Stimulated activated CD8-positive, alpha-beta memory T cell treated with anti-CD3 and anti-CD28 coated beads, Interleukin-12 subunit alpha, Interleukin-12 subunit beta, amount 100 ng/mL, for 24 hours (primary cell): ENCODE data around the gene ITPK1.

ENCODE experiments used
- DNase-seq: peaks from one replicate; pipeline ENCODE4 v3.0.0-alpha.2; 2020; ENCODE audit errors: extremely low read depth

Gene ITPK1

DNA sequence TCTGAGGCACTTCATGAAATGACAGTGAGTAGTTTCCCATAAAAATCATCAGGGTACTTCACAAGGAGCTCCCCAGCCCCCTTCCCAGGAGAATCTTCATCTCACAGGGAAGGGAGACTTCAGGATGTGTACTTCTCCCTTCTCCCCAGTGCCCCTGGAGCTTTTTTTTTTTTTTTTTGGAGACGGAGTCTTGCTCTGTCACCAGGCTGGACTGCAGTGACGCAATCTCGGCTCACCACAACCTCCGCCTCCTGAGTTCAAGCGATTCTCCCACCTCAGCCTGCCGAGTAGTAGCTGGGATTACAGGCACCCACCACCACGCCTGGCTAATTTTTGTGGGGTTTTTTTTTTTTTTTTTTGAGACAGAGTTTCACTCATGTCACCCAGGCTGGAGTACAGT is 10.4 kb downstream of the ITPK1 start:
- DNase-seq = no peak

DNA sequence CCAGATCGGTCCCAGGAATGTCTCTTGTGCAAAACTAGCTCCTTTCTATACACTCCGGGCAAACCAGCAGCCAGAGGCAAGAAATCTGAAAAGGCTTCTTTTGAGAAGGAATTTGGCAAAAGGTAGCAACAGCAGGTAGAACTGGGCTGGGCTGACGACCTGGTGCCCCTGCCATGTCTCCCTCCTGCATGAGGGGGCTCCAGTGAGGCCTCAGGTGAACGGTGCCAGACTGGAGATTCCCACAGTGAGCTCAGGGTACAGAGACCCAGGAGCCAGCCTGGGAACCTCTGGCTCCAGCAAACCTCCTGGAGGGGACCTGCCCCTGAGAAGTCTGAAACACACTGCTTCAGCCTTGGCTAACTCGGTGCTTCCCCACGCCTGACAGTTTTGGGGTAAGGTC is 10.8 kb downstream of the ITPK1 start:
- DNase-seq = no peak

DNA sequence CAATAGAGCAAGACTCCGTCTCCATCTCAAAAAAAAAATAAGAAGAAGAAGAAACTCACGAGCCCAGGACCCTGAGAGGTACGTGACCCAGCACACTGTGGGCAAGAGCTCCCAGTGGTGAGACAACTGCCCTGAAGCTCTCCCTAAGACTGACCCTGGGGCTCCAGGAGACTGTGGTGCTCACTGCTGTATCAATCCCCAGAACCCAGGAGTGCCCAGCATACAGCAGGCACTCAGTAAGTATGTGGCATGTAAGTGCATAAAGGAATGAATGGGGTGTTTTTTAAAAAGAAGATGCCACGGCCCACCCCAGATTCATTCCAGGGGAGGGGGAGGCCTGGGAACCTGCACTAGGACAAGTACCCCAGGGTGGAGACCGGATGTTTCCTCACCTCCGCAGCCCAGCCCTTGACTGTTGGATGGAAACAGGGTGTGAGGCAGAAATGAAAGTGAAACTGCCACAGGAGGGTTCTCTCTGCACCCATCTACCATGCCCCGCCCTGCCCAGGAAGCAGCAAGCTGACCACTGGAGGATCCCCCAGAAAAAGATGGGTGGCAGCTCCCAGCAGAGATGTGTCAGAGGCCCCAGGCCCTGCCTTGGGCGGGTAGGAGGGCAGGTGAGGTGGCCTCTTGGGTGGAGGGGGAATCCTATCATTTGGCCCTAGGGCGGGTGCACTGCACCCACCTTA is 12.2 kb downstream of the ITPK1 start:
- DNase-seq = no peak

DNA sequence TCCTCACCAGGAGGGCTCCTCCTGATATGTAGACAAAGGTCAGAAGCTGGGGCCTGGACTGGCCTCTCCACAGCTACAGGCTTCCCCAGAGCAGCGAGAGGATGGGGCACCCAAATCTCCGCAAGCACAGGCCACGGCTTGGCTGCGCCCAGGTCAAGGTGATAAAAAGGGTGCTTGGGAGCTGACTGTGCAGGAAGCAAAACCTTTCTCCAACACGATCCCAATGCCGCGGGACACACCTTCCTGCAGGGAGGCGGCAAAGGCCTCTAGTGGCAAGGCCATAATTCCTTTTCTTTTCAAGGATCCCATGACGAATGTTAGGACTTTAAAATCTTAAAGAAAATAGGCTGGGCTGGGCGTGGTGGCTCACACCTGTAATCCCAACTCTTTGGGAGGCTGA is 13.6 kb downstream of the ITPK1 start:
- DNase-seq = no peak

DNA sequence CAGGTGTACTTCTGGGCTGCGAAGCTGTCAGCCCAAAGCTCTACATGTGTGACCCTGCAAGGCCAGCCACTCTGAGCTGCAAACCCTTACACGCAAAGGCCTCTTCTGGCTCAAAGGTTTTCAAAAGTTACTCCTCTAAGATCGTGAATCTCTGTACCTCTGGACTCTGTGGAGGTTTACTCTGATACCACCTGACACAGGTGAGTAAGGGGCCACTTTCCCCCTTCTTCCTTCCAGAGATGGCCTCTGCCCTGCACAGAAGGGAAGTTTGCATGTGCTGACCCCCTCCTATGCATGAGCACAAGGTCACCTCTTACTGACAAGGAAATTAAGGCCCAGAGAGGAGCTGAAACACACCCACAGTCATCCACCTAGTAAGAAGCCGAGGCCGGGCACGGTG is 14.5 kb downstream of the ITPK1 start:
- no peak for DNase-seq

DNA sequence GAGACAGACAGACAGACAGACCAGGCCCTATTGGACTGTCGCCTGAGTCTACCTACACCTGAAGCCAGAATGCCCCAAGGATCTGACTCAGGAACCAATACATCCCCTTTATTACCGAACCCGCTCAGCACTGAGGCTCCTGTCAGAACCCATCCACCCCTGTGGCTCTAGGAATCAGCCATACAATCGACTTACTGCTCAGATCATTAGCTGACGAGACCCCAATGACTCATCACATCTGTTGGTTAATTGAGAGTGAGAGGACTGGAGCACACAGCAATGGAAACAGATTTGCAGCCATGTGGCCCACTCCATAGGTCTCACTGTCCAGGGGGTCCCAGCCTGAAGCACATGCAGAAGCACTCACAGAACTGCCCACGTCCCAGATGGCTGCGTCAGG is 15.2 kb downstream of the ITPK1 start:
- DNase-seq = no peak

DNA sequence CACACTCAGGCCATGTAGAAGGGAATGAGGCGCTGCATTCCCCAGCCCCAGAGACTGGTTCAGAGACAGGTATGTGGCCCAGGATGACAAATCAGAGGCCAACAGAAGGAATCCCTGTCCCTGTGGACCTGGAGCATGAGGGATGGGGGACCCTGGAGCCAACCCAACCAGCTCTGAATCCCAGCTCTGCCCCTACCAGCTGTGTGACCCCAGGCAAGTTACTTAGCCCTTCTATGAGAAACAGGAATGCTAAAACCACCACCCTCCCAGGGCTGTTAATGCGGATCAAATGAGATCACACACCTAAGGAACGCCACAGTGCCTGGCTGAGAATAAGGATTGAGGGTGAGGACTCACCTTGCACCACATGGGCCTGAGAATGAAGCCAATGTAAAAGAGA is 15.6 kb downstream of the ITPK1 start:
- DNase-seq = no peak

DNA sequence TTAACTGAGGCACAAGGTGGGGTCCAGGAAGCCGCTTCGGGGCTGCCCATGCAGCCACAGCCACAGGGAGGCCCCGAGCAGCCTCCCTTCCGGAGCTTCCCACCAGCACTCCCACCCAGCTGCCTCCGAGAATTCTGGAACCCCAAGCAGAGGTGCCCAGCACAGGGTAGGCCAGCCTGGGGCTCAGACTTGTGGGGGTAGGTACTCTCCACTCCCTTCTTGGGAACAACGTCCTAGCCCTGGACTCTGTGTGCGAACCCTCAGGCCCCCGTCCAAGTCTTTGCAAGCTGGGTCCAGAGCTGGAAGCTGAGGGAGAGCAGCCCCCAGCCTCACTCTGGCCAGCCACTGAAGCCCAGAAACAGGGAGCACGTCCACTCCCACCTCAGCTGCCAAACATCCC is 16.1 kb downstream of the ITPK1 start:
- DNase-seq = no peak

DNA sequence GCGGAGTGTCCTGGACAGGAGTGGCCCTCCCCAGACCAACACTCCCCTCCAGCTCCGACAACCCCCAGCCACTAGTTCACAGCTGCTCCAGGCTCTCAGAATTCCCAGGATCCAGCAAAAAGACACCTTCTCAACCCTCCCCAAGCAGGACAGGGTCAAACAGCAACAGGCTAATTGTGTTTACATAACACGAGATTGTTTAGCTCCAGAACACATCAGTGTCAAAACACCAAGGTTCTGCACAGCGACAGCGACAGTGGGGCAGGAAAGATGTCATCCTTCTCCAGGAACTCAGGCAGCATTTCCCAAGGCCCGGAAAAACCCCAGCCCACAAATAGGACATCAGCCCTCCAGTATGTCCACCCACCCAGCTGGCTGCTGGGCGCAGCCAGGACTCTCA is 16.5 kb downstream of the ITPK1 start:
- DNase-seq = no peak

DNA sequence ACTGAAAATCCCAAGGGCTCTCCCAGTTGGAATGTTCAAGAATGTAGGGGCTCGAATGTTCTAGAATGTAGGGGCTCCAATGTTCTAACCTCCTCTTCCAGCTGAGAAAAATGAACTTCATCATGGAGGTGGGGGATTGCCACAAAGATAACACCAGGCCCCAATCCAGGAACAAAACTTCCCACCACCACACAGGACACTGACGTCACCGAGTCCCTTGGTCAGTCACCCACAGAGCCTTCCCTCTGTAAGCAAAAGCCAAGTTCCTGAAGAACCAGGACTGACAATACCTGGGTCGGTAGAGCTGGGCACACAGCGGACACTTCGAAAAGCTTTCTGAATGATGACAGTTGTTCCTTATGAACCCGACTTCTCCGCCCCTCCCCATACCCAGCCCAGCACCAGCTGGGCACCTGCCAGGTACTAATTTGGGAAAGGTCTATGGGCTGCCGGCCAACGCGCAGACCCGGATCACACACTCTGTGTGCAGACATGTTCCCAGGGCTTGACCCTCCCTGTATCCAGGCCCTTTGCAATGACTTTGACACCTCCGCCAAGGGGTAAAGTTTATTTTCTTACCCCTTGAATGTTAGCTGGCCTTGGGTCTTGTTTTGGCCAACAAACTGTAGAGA is 18.9 kb downstream of the ITPK1 start:
- DNase-seq = no peak

DNA sequence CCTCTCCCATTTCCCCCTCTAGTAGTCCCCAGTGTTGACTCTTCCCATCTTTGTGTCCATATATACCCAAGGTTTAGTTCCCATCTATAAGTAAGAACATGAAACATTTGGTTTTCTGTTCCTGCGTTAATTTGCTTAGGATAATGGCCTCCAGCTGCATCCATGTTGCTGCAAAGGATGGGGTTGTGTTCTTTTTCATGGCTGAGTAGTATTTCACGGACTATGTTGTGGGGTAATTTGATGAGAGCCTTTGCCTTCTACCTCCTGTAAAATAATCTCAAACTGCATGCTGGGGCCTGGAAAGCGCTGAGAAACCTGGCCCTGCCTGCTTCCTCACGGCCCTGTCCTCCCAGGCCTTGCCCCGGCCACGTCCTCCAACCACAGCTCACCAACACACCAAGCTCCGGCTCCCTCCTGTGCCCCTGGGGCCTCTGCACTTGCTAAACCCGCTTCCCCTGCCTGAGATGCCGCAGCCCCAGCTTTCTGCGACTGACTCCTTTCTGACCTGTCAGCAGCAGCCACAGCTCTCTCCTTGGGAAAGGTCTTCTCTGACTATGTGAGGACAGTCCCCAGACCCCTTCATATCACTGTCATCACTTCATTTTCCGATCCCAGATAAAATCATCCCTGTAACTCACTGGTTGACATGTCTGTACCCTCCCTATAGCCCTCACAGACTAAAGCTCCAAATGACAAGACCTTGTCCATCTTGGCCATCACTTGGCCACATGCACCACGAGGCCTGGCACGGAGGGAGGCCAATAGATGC is 19.8 kb downstream of the ITPK1 start:
- no peak for DNase-seq

DNA sequence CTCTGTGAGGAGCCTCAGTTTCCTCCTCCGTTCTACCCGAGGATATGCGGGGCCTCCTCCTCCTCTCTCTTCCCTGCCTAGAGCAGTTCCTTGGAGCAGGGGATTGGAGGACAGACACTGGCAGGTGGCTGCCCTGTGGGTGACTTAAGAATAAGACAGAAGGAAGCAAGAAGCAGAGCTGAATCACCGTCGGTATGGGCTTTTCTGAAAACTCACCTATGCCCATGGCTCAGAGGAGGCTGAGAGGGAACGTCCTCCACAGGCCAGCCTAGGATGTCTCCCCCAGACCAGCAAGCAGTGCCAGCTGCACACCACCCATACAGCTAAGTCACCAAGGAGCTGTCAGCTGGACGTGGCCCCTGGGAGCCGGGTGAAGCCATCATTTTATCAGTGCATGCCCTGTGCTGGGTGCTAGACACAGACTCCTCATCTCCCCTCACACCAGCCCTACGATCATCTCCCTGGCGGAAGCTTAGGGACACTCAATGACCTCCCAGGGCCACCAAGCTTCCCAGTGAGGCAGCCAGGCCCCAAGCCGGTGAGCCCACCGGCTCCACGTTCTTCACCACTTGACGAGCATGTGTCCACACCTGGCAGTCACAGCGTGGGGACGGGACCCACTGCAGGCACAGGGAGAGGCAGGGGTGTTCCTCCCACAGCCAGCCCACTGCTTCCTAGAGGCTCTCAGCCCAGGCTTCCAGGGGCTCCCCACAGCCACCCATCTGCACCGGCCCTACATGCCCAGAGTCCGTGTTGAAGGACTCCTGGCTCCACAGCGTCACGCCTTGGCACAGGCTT is 21.4 kb downstream of the ITPK1 start:
- DNase-seq = no peak

DNA sequence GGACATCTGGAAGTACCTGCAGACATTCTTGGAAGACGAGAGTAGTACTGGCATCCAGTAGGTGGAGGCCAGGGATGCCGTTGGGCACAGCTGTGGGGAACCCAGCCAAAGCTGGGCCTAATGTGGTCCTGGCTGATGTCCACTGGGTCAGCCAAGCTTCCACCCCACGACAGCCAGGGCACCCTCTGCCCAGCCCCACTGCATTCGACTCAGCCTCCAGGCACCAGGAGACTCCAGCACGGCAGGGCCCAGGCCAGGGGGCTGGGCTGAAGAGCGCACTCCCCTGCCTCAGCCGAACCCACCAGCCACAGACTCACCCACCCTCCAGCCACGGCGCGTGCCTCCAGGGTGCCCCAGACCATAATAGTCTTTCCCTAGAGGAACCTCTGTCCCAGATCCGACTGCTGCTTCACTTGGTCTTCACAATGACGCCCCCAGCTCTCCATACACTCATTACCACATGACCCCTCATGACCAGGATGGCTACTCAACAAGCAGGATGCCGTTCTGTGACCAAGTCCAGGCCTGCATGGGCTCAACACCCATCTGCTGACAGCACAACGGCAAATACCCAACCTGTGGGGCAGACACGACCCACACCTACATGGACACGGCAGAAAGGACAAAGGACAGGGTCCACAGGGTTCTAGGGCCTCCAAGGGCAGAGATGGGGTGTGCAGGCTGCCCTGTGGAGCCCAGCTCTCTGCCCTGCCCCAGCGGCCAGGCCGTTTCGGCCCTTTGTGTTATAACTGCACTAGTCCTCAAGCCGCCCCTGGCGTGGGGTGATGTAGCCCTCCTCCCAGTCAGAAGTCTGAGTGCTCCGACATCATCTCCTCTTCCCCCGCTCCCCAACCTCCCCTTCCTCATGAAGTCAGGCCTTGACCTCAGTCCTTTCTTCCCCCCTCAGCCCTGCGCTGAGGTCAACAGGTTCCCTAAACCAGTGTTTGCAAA is 22.8 kb downstream of the ITPK1 start:
- no peak for DNase-seq

DNA sequence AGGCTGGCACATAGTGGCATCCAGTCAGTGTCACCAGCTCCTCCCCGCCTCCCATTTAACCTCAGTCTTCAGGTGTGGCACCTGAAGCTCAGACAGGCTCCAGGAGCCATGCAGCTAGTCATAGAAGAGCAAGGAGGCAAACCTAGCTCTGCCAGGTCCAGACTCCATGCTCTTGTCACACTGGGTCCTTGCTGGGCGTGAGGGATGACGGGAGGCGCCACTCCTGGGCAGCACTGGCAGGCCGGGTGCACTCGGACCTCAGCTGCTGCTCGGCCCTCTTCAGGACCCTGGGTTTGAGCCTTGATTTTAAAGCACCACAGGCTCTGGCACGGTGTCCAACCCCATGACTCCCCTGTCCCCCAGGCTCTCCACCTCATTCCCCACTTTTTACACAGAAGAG is 24.1 kb downstream of the ITPK1 start:
- DNase-seq = no peak

DNA sequence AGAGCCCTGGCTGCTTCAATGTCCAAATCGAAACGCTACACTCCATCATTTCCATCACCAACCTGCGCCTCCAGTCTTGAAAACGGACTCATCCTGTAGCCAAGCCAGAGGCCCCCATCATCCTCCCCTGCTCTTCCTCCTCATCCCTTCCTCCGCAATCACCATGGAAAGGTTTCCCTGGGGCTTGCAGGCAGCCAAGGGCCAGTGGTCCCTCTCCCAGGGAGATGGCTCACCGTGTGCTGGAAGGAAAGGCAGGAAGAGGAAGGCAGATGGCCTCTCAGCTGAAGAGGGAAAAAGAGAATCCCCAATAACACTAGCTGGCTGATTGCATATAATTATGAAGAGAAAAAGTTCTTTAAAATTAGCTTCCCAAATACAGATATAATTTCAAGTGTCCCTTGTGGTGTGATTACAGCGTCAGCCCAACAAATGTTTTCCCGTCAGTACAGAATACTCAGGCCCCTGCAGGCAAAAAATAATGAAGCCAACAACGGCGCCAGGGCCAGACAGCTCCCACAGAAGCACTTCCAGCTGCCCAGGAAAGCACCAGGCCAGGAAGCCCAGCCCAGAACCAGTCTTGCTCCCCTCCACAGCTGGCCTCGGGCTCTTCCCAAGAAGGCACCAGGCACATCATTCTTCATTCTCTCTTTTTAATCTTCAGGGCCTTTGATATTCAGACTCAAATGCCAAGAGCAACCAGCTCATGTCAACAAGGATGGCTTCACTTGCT is 24.7 kb downstream of the ITPK1 start:
- DNase-seq = no peak

DNA sequence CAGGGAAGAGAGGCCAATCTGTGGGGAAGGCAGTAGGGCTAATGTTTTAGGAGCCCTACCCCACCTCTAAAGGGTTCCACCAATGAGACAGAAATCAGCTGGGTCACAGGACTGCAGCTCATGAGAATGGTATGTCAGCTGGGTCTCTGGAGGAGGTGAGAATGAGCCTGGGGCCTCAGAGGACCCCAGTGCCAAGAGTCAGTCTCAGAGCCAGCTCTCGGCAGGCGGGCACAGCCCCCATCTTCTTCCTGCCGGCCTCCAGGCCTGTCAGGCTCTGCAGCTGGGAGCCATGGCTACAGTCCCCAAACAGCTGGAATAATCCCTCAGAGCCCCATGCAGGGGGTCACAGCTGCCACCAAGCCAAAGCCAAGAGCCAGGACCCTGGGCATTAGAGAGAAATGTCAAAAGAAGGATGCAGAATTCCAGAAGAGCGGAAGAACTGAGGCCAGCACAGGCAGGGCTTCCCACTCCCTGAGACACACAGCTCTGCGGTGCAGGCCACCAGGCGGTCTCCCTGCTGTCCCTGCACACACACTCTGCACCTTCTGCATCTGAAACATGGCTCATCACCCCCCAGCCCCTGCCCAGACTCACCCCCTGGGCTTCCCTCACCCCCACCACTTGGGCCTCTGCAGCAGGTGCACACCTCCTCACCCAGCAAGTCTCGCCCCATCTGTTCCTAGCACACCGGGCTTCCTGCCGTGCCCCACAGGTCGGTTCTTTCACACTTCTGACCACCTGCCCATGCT is 26.0 kb downstream of the ITPK1 start:
- DNase-seq = no peak

DNA sequence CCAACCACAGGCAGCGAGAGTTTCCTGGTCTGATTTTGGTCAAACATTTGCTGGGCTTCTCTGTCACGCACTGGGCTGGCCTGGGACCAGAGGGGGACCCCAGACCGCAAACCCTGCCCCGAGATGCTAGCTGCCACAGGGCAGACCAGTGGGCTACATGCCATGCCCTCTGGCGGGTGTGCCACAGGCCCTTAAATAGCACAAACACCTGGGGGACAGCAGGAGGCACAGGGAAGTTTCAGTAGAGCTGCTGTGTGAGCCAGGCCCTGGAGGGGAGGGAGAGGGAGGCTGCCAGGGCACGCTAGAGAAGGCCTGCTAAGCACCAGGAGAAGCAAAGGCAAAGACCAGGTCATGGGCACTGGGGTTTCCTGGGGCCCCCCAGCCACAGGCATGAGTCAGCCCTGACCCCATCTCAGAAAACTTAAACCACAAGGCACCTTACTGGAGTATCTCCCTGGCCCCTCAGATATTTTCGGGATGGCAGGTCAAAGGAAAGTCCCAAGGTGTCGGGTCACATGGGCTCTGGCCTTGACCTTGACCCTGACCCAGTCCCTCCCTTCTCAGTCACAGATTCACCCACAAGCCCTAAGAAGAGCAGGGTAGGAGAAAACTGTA is 29.2 kb downstream of the ITPK1 start:
- DNase-seq = no peak

DNA sequence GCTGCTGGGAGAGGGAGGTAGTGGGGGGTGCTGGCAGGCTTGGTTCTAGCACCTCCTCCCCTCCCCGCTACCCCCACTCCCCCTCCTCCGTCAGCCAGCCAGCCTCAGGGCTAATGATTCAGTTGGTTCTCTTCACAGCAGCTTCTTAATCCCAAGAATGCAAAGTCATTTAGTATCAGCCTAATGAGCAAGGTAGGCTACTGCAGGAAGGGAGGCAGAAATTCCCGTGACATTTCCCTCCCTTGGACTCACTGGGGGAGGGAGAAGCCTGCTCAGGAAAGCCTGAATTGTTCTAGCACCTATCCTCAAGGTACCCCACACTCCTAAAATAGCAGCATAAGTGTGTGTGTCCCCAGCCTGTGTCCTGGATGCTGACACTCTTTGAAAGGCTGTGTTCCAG is 29.8 kb downstream of the ITPK1 start:
- no peak for DNase-seq
